Osteoblast (primary cell): ENCODE data around the gene ADAM12. TPM values are rescaled to one million over a fixed set of nuclear protein-coding genes. Genes with fewer than 3 reads are reported as not detected.

Experiments used
- DNase-seq: peaks from one replicate; pipeline ENCODE4 v3.0.0; 2011; ENCODE audit warnings: low spot score, mixed read lengths; ENCODE audit not compliant: insufficient read length; ENCODE audit errors: missing footprints
- H2AFZ ChIP-seq: 2 replicates; pipeline ENCODE4 v1.6.0; 2011; ENCODE audit warnings: mild to moderate bottlenecking, low read length
- H3K27ac ChIP-seq: 2 replicates; pipeline ENCODE4 v1.5.1; 2011; ENCODE audit warnings: mild to moderate bottlenecking, low read depth, low read length, moderate library complexity
- H3K27me3 ChIP-seq: 2 replicates; pipeline ENCODE4 v1.6.0; 2012; ENCODE audit warnings: mild to moderate bottlenecking, control low read depth, inconsistent platforms, low read length, moderate library complexity; ENCODE audit not compliant: insufficient read depth
- H3K36me3 ChIP-seq: 2 replicates; pipeline ENCODE4 v1.5.1; 2011; ENCODE audit warnings: mild to moderate bottlenecking, low read length, control low read depth, moderate library complexity; ENCODE audit not compliant: insufficient read depth
- H3K4me1 ChIP-seq: 2 replicates; pipeline ENCODE4 v1.5.1; 2011; ENCODE audit warnings: mild to moderate bottlenecking, low read length, control low read depth, moderate library complexity; ENCODE audit not compliant: insufficient read depth
- H3K4me2 ChIP-seq: 2 replicates; pipeline ENCODE4 v1.6.0; 2011; ENCODE audit warnings: mild to moderate bottlenecking, low read length; ENCODE audit not compliant: insufficient read depth
- H3K4me3 ChIP-seq: fragments of 200-600 bp; sonication (generic); 3 replicates; pipeline ENCODE4 v1.5.1; 2012; ENCODE audit warnings: mild to moderate bottlenecking, low read length, inconsistent platforms; ENCODE audit not compliant: insufficient read depth
- H3K79me2 ChIP-seq: 2 replicates; pipeline ENCODE4 v1.6.0; 2012; ENCODE audit warnings: mild to moderate bottlenecking, low read length, control low read depth, inconsistent platforms; ENCODE audit not compliant: insufficient read depth
- H3K9me3 ChIP-seq: 2 replicates; pipeline ENCODE4 v1.5.1; 2011; ENCODE audit warnings: low read depth, low read length, control low read depth
- H4K20me1 ChIP-seq: 2 replicates; pipeline ENCODE4 v1.6.0; 2012; ENCODE audit warnings: mild to moderate bottlenecking, low read length, control low read depth; ENCODE audit not compliant: insufficient read depth
- total RNA-seq: library from RNA; depleted of rRNA; stranded (reverse); fragments of >200 nt; gene quantifications from 2 replicates; pipeline ENCODE4 v1.2.3, GENCODE V29; 2012
- TF ChIP-seq, protein P1 (sequence below): IDR thresholded peaks from 2 replicates; pipeline ENCODE4 v1.5.1; 2011; ENCODE audit warnings: mild to moderate bottlenecking, low read depth, low read length, moderate library complexity; ENCODE audit errors: extremely low read depth

The ADAM12 gene
- total RNA-seq, 1 donor: 345 TPM

- no peaks in the 10 kb centered on the region for H3K79me2 ChIP-seq
- TF ChIP-seq, protein P1, sequence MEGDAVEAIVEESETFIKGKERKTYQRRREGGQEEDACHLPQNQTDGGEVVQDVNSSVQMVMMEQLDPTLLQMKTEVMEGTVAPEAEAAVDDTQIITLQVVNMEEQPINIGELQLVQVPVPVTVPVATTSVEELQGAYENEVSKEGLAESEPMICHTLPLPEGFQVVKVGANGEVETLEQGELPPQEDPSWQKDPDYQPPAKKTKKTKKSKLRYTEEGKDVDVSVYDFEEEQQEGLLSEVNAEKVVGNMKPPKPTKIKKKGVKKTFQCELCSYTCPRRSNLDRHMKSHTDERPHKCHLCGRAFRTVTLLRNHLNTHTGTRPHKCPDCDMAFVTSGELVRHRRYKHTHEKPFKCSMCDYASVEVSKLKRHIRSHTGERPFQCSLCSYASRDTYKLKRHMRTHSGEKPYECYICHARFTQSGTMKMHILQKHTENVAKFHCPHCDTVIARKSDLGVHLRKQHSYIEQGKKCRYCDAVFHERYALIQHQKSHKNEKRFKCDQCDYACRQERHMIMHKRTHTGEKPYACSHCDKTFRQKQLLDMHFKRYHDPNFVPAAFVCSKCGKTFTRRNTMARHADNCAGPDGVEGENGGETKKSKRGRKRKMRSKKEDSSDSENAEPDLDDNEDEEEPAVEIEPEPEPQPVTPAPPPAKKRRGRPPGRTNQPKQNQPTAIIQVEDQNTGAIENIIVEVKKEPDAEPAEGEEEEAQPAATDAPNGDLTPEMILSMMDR: no peak
- H3K4me3 ChIP-seq: no peak overlapping the region
- H2AFZ ChIP-seq: peak overlapping the region; percentile 21
- peaks cover 7% of the 10 kb centered on the region for H3K9me3 ChIP-seq
- H3K36me3 ChIP-seq: no peaks in the 10 kb centered on the region
- H4K20me1 ChIP-seq: no peaks in the 10 kb centered on the region
- H3K27me3 ChIP-seq: no peaks in the 10 kb centered on the region
- DNase-seq: no peak
- peaks cover 17% of the 10 kb centered on the region for H3K4me1 ChIP-seq
- peak overlapping the region; percentile 79 for H3K4me2 ChIP-seq
- H3K27ac ChIP-seq: peak overlapping the region; percentile 90
These were observed 34.3 kb upstream of the ADAM12 start for GRCh38 chr10:126422567-126422966.

- TF ChIP-seq, protein P1: no peak
- H3K27me3 ChIP-seq: no peaks in the 10 kb centered on the region
- no peaks in the 10 kb centered on the region for H3K36me3 ChIP-seq
- peaks cover 17% of the 10 kb centered on the region for H3K4me1 ChIP-seq
- H4K20me1 ChIP-seq: no peaks in the 10 kb centered on the region
- H3K4me3 ChIP-seq: peak overlapping the region; percentile 59
- peak overlapping the region; percentile 79 for H3K4me2 ChIP-seq
- H2AFZ ChIP-seq: peak overlapping the region; percentile 47
- H3K79me2 ChIP-seq: no peaks in the 10 kb centered on the region
- DNase-seq: peak; percentile 79
- peak overlapping the region; percentile 90 for H3K27ac ChIP-seq
- peaks cover 7% of the 10 kb centered on the region for H3K9me3 ChIP-seq
These were observed 33.5 kb upstream of the ADAM12 start for GRCh38 chr10:126421756-126422256.

GRCh38 chr10:126420567-126421300 is 32.5 kb upstream of the ADAM12 start:
- TF ChIP-seq, protein P1: no peak
- Histone ChIP-seq H3K4me2 (peak overlapping the region; percentile 72), H3K4me3 (no peak overlapping the region), H3K36me3 (no peaks in the 10 kb centered on the region), H3K9me3 (peaks cover 7% of the 10 kb centered on the region), H3K27ac (peak overlapping the region; percentile 90), H3K27me3 (no peaks in the 10 kb centered on the region), H3K79me2 (no peaks in the 10 kb centered on the region), H4K20me1 (no peaks in the 10 kb centered on the region), H2AFZ (peak overlapping the region; percentile 16), H3K4me1 (peaks cover 17% of the 10 kb centered on the region)
- DNase-seq: no peak

DNA sequence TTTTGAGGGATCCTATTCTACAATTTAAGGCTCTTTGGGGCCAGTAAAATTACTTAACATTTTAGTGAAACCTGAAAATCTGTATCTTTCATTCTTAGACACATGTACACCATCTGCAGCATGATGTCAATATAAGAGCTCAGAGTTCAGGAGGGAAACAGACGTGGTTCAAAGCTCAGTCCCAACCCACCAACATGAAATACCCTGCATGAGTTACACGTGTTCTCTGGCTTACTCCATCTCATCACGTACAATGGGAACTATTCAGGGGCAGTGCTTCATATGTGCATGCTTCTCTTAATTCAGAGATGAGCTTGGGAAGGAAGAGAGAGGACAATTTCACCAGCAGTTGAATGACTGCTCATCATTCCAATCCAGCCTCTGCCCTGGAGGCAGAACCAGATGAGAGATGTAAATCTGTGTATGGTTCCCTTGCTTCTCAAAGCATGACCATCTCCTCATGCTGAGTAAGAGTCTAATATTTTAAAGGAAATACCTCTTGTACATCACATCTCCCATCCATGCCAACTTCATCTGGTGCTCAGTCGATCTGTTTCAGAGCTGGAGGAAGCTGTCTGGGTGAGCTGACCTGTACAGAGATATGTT is 29.0 kb upstream of the ADAM12 start:
- H3K36me3 ChIP-seq: no peaks in the 10 kb centered on the region
- peaks cover 13% of the 10 kb centered on the region for H3K4me1 ChIP-seq
- no peak overlapping the region for H3K27ac ChIP-seq

More for the DNA sequence above, 29.0 kb upstream of the ADAM12 start:
- no peak for DNase-seq
- no peak overlapping the region for H3K4me3 ChIP-seq
- no peak overlapping the region for H3K4me2 ChIP-seq
- H4K20me1 ChIP-seq: no peaks in the 10 kb centered on the region
- TF ChIP-seq, protein P1: no peak
- H3K27me3 ChIP-seq: no peaks in the 10 kb centered on the region
- no peaks in the 10 kb centered on the region for H3K9me3 ChIP-seq
- no peak overlapping the region for H2AFZ ChIP-seq
- H3K79me2 ChIP-seq: no peaks in the 10 kb centered on the region
